Fibroblast of skin of right biceps (primary cell): ENCODE data around the gene TOGARAM2.
A peak's percentile ranks its signal among the peaks of the same experiment; 100 is the strongest.

Source experiments
- DNase-seq: peaks from one replicate; pipeline ENCODE4 v3.0.0-alpha.2; 2013

The TOGARAM2 gene

DNA sequence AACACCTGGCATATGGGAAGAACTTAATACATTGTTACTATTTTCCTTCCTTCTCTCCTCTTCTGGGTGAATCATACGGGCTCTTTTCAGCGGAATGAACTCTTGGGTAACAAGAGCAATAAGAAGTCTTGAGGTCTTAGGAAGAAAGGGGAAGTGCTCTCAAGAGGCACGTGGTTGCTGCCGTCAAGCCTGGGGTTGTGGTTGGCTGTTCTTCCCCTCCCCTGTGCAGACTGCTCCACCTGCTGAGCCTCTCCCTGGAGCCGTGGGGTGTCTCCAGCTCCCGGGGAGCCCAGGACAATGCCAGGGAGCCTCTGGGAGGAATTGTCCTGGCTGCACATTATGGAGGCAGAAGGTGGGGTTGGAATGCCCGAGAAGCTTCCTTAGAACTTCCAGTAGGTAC lies 19.4 kb downstream of the TOGARAM2 start:
- DNase-seq, result no peak

DNA sequence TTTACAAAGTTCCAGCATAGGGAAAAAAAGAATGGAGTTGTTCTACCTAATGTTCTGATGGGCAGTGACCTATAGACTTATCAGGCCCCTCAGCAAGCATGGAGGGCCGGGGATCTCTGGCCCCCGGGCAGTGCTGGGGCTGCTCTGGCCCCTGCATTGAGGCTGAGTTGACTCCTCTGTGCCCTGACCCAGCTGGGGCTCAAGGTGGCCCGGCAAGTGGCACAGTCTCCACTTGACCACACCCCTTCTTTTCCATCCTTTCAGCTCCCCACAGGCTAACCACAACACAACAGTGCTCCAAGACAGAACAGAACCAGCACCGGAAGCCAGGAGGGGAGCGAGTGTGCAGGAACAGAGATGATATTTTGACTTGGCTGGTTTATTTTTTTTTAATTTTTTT lies 19.9 kb downstream of the TOGARAM2 start:
- DNase-seq, result no peak

DNA sequence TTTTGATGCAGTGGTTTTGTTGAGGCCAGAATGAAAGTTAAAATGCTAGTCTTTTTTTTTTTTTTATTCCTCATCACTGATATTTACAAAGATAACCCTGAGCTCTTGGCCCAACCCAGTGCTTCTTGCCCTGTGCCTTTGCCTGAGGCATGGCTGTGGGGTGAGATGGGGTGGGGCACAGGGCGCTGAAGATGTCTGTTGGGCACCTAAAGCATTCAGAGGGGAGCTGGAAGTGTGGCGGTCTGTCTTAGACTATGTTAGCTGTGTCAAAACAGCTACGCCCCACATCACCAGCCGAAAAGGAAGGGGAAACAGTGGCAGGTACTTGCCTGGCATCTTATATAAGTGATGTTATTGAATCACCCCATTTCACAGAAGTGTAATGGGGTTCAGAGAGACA lies 20.7 kb downstream of the TOGARAM2 start:
- no peak for DNase-seq

DNA sequence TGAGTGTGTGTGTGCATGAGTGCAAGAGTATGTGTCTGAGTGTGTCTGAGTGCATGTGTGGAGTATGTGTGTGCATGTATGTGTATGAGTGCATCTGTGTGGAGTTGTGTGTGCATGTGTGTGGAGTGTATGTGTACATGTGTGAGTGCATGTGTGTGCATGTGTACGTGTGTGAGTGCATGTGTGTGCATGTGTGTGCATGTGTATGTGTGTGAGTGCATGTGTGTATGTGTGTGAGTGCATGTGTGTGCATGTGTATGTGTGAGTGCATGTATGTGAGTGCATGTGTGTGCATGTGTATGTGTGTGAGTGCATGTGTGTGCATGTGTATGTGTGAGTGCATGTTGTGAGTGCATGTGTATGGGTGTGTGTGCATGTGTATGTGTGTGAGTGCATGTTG lies 23.7 kb downstream of the TOGARAM2 start:
- no peak for DNase-seq

DNA sequence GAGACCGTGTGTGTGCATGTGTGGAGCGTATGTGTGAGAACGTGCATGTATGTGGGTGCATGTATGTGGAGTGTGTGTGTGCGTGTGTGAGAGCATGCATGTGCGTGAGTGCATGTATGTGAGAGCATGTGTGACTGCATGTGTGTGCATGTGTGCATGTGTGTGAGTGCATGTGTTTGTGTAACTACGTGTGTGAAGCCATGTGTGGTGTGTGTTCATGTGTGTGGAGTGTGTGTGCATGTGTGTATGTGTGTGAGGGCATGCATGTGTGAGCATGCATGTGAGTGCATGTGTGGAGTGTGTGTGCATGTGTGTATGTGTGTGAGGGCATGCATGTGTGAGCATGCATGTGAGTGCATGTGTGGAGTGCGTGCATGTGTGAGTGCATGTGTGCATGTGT lies 24.2 kb downstream of the TOGARAM2 start:
- DNase-seq, result no peak

DNA sequence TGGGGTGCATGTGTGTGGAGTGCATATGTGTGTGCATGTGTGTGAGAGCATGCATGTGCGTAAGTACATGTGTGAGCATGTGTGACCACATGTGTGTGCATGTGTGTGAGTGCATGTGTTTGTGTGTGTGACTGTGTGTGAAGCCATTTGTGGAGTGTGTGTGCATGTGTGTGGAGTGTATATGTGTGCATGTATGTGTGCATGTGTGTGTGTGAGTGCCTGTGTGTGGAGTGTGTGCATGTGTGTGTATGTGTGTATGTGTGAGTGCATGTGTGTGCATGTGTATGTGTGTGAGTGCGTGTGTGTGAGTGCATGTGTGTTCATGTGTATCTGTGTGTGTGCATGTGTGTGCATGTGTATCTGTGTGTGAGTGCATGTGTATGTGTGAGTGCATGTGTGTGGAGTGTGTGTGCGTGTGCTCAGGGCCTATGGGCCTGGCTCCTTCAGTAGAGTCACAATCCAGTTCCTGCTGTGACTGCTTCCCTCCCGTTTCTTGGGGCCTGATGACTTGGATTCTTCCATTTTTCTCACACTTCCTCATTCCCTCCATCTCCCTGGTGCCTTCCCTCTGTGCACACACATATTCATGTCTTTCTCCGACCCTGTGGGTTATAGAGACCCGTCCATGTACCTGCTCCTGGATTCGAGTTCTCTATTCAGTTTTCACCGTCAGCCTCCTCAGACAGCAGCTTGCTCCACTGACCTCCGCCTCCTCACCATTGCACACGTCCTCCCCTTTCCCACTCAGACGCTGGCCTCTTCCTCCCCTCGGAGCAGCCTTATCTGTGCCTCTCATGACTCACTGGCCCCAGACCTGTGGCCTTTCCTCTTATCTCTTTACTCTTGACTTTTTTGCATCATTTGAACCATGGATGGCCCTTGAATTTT lies 25.2 kb downstream of the TOGARAM2 start:
- DNase-seq, result no peak

DNA sequence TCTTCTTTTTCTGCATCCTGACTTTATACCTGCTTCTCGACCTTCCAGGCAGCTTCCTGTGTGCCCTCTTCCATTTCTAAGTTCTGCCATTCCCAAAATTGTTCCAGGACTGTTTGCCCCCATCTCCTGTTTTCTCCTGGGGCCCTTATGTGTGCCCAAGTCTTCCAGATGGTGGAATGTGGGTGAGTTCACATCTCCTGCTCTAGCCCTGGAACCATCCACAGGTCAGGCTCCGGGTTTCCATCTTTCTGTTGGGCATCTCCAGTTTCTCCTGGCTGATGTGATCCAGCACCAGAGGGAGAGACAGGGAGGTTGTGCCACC lies 25.8 kb downstream of the TOGARAM2 start:
- DNase-seq, result no peak

DNA sequence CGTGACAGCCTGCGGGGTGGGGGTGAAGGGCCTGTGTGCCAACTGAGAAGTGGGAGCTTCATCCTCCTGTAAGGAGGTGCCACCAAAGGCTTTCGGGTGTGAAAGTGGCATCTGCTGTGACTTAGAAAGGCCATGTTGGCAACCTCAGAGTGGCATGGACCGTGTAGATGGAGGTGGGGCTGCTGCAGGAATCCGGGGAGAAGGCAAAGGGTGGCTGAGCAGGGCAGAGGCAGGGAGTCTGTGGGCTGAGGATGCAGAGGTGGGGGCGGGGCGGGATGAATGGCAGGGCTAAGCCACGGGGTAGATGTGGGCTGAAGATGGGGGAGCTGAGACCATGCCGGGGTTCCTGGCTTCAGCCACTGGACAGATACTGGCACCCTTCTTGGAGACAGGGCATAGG lies 28.2 kb downstream of the TOGARAM2 start:
- no peak for DNase-seq

DNA sequence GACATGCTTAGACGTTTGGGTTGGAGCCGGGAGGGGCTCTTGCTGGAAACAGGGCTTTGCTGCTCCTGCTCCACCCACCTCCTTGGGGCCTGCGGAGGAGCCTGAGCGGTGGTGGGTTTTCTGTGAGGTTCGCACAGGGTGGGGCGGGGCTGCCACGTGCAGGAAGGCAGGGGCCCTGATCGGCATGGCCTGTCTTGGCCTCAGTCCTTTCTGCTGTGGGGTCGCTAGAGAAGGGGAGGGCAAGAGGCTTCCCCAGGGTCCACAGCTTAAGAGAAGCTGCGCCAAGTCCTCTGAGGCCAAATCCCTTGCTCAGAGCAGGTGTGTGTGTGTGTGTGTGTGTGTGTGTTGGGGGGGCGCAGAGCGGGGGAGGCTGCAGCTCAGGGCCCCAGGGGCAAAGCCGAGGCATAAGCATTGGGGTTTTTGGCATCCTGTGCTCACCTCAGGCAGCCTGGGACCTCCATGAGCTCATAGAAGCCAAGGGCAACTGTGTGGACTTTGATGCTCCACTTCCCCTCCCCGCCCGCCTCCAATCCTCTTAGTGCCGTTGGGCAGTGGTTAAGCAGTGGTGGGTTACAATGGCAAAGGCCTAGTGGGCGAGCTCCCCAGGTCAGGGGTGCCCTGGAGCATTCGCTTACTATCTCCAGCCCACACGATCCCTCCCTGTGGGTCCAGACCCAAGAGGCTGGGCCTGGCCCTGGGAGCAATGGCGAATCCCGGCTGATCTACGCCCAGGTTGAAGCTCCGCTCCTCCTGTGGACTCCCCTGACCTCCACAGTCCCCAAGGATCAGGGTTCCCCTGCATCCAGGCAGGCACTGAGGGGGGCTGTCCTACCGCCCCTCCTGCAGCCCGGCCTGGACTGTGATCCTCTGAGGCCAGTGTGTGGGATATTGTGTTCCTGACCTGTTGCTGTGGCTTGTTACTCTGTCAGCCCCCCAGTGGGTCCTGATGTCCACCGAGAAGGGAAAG lies 28.9 kb downstream of the TOGARAM2 start:
- no peak for DNase-seq

DNA sequence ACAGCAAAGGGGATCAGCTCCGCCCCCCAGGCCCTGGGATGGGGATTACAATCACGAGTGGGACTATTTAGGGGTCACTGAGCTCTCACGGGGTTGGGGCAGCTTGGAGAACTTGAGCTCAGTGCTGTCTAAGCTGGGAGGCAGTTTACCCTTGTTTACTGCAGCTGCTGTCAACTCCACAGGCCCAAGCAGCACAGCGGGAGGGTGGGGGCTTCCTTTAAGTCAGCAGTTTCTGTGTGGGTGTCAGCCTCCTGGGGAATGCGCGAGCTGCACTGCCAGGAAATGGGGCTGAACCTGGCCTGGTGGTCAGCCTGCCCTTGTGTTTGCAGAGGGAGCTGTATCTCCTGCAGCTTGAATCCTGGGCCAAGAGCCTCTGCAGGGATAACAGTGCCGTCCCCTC lies 29.8 kb downstream of the TOGARAM2 start:
- DNase-seq, result peak; percentile 10

DNA sequence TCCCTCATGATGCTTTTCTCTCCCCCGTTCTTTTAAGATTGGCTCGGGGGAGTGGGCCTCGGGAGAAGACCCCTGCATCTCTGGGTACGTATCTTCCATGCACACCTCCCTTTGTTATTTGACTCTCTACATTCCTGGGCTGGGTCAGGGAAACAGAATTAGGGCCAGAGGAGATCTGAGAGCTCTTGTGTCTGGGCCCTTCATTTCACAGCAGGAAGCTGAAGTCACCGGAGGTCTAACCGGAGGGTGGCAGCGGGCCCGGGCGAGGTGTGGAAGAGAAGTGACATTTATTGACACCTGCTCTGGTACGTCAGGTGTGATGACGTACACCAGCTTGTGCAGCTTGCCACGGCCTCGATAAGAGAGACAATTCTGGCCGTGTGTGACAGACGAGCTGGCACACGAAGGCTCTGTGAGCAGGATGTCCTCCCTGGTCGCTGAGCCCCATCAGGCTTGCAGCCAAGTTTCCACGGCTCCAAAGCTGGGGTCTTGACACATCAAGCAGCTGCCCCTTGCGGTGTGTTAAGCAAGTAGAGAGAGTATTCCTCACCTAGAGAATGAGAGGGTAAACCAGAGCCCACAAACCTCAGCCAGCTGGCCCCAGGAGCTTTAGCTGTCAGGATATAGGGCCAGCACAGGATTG lies 30.4 kb downstream of the TOGARAM2 start:
- DNase-seq, result no peak

DNA sequence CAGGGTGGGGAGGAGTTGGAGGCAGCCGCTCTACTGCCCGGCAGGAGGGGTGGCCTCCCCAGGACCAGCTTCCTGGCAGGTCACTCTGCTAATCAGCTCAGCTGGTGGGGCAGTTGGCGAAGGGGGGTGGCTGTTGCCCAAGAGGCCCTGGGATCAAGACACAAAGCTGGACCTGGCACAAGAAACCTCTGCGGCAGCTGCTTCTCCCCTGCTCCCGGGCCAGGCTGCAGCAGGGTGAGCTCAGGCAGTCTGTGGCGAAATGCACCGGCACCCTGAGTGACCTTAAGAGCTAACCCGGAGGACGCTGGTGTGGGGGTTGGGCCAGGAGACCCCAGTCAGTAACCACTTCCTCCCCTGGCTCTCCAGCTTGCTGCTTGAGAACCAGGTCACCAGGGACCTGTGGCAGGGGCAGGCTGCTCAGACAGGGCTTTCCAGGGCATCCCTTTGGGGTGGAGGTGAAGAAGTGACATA lies 31.1 kb downstream of the TOGARAM2 start:
- no peak for DNase-seq

DNA sequence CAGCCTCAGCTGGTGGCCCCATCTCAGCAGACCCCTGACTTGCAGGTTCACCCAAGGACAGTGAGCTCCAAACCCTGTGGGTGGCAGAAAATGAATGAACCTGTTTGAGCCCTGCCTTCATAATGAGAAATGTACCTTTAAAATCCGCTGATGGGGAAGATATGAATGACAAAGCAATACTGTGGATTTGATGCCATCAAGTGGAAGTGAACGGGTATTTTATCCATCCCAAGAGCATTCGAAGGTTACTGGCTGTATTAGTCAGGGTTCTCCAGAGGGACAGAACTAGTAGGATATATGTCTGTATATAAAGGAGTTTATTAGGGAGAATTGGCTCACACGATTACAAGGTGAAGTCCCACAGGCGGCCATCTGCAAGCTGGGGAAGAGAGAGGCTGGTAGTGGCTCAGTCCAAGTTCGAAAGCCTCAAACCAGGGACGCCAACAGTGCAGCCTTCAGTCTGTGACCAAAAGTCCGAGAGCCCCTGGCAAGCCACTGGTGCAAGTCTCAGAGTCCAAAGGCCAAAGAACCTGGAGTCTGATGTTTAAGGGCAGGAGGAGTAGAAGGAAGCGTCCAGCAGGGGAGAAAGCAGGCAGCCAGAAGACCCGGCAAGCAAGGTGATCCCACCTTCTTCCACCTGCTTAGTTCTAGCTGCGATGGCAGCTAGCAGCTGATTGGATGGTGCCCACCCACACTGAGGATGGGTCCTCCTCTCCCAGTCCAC lies 32.1 kb downstream of the TOGARAM2 start:
- no peak for DNase-seq

DNA sequence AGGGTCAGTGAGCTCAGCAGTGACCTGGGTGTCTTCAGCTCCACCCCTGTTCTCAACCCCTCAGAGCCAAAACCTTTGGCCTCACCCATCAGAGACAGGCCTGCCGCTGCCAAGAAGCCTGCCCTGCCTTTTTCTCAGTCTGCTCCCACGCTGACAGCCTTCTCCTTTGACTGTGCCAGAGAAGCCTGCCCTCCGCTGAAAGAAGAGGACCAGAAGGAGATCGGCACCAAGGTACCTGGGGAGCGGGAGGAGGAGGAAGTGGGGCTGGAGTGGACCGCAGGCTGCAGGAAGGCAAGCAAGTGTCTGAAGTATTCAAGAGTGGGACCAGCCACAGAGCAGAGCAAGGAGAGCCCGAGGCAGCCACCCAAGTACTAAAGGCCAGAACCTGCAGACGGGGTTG lies 33.2 kb downstream of the TOGARAM2 start:
- DNase-seq, result no peak

DNA sequence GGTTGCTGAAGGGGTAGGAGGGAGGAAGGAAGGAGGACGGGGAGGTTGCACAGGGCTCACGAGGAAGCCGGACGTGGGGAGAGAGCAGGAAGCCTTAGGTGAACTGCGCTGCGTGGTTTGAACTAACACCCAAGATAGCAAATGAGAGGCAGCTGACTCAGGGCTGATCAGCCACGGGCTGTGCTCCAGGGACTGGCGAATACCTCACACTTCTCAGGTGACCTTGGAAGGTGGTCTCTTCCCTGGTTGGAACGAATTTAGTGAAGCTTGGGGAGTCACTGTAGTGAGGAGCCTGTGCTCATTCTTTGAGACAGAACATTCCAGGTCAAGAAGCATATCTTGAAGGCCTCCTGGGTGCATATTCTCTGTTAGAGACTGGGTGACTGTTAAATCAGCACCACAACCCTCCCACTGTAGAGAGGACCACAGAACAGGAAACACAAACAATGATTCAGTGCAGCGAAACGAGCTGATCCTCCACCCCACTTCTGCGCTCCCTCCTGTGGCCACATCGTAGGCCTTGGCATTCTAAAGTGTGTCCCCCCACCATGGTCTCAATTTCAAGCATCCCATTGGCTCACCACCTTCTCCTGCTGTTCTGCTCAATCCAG lies 33.8 kb downstream of the TOGARAM2 start:
- peak; percentile 48 for DNase-seq

DNA sequence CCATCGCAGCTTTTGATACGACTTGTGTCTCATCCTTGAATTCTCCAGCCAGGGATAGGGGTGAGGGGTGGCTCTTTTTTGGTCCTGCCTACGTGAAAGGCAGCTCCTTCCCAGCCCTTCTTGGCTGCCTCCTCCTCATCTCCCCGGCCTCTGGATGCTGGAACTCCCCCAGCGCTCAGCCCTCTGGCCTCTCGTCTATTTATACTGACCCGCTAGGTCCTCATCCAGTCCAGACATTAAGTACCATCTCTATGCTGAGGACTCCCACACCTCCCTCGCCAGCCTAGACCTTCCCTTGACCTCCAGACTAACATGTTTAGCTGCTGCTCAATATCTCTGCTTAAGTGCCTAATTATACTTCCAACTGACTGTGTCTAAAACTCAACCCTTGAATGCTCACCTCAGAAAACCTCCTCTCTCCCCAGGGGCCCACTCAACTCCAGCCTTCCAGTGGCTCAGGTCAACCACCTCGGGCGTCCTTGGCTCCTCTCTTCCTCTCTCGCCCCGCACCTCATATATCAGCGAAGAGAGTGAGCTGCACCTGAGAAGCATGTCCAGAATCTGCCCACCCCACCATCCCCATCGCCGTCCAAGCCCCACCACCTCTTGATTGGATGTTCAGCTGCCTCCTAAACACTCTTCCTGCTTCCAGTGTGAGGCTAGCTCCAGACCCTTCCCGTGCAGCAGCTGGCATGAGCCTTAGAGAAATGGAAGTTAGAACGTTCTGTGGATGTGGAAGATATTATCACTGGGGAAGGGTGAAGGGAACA lies 34.8 kb downstream of the TOGARAM2 start:
- no peak for DNase-seq

DNA sequence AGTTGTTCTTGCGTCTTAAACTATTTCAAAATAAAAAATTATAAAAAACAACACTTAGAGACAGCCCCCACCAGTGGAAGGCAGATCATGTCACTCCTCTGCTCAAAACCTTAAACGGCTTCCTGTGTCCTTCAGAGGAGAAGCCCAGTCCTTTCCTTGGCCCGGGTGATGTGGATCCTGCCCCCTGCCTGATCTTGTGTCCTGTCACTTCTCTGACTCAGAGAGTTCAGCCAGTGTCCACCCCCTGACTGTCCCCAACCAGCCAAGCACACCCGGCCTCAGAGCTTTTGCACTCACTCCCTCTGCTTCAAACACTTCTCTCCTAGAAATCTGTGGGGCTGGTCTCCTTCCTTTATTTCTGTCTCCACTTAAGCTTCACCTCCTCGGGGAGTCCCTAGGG lies 35.4 kb downstream of the TOGARAM2 start:
- no peak for DNase-seq

DNA sequence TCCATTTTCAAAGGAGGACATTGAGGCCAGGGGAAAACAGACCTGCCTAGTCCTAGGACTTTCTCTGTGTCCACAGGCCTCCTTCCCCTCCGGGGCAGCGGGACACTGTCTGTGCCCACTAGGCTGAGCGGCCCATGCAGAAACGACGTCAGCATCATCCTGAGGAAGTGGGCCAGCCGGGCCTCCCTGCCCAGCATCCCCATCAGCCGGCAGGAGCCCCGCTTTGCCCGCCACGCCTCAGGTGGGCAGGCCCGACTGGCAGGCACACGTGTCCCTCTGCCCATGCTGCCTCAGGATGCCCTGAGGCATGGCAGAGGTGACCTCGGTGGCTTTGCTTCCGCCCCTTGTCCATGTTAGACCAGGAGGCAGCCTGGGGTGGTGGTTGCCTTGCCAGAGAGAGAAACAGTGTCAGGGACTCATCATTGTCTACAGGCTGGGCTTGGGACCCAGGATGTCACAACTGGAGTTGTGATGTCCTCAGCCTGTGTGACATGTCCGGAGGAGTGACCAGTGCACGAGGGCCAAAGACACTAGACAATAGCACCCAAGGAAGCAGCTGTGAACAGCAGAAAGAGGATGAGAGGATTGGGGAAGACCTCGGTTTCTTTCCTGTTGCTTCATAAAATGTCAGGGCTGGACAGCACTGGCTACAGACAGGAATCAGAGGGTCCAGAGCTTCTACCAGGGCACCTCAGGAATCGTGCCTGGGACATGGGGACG lies 36.8 kb downstream of the TOGARAM2 start:
- no peak for DNase-seq

DNA sequence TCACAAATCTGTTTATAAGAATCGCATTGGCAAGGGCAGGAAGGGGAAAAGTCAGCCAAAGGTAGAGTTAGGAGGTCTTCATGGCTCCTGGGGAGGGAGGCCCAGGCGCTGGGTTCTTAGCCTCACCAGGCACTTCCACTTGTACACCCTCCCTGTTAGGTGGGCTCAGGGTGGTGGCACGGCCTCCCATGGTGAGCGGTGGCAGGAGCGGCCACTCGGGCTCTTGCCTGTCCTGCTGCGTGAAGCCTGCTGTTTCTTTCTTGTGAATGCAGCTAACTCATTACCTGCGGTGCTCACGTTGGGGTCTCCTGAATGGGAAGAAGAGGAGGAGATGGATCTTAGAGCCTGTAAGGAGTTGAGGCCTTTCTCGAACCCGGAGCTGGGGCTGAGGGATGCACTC lies 40.8 kb downstream of the TOGARAM2 start:
- DNase-seq, result no peak

DNA sequence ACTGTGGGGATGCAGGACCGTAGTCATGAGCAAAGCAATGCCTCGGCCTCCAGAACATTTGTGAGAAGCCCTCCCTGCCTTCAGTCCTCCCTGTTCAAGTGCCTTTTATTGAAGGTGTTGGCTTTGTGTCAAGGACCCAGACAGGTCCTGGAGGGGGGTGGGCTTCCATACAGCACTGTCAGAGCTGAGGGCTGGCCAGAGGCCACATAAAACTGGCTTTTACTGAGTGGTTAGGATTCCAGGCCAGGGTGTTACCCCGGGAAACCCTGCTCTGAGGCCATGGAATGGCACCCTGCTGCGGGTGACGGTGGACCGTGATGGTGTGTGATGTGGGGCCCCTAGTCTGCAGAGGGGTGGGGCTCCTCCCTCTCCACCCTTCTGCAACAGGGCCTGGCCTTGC lies 41.6 kb downstream of the TOGARAM2 start:
- DNase-seq, result peak; percentile 10

DNA sequence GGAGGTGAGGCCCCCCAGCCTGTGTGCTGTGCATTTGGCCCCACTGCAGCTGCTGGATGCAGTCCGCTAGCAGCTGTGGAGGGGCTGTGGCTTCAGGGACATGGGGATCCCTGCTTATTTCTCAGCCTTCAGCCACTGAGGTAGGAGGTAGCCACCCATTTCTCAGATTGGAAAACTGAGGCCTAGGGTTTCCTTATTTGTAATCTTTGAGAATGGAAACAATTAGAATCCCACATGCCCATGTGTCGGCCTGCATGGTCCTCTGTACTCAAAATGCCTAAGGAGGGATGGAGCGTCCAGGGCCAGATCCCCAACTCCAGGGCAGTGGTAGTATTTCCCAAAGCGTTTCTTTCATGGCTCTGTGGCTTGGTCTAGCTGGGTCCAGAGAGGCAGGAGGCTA lies 42.1 kb downstream of the TOGARAM2 start:
- no peak for DNase-seq
